ENCODE results near the gene COL8A2. TPM values are rescaled to one million over a fixed set of nuclear protein-coding genes. Genes with fewer than 3 reads are reported as not detected.
A peak's percentile ranks its signal among the peaks of the same experiment; 100 is the strongest.

COL8A2 gene
- total RNA-seq, 4 donors from 2014 or later = 43.3 to 57.8 (median 50.6) TPM

DNA sequence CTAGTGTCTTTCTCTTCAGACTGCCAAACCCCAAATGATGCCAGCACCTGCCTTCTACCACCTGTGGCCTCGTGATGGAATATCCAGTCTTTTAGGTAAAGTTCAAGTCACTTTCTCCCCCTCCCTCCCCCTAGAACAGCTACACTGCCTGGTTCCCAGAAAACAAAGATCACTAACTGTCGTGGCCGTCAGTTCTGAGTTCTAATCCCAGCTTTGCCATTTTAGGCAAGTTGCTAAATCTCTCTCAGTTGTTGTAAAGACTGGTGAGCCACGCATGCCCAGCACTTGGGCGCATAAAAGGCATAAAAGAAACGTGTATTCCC is 24.9 kb upstream of the COL8A2 start:
- Histone ChIP-seq H3K9me3 (no peaks in the 10 kb centered on the region), H3K4me1 (peaks cover 8 to 76% (median 37%) of the 10 kb centered on the region in 3 donors), H3K27me3 (no peaks in the 10 kb centered on the region), H3K27ac (peak overlapping the region; percentile 93 to 100 (median 98)), H3K4me3 (peak overlapping the region in 1 of 2 donors; percentile 9), H3K36me3 (peaks cover 0 to 4% of the 10 kb centered on the region in 2 donors)
- TF ChIP-seq EP300 (IDR thresholded peaks at IDR 0.05) = no peak
- TF ChIP-seq POLR2AphosphoS5 (IDR thresholded peaks at IDR 0.05) = no peak
- TF ChIP-seq POLR2A (IDR thresholded peaks at IDR 0.05) = no peak
- TF ChIP-seq, protein P1, sequence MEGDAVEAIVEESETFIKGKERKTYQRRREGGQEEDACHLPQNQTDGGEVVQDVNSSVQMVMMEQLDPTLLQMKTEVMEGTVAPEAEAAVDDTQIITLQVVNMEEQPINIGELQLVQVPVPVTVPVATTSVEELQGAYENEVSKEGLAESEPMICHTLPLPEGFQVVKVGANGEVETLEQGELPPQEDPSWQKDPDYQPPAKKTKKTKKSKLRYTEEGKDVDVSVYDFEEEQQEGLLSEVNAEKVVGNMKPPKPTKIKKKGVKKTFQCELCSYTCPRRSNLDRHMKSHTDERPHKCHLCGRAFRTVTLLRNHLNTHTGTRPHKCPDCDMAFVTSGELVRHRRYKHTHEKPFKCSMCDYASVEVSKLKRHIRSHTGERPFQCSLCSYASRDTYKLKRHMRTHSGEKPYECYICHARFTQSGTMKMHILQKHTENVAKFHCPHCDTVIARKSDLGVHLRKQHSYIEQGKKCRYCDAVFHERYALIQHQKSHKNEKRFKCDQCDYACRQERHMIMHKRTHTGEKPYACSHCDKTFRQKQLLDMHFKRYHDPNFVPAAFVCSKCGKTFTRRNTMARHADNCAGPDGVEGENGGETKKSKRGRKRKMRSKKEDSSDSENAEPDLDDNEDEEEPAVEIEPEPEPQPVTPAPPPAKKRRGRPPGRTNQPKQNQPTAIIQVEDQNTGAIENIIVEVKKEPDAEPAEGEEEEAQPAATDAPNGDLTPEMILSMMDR (IDR thresholded peaks at IDR 0.05) = no peak
- no peak for ATAC-seq
- 10 to 29% methylated on average over 6 of the region's 6 CpGs for WGBS, 2 donors (ENCODE audit: low coverage in 1 of 2)

DNA sequence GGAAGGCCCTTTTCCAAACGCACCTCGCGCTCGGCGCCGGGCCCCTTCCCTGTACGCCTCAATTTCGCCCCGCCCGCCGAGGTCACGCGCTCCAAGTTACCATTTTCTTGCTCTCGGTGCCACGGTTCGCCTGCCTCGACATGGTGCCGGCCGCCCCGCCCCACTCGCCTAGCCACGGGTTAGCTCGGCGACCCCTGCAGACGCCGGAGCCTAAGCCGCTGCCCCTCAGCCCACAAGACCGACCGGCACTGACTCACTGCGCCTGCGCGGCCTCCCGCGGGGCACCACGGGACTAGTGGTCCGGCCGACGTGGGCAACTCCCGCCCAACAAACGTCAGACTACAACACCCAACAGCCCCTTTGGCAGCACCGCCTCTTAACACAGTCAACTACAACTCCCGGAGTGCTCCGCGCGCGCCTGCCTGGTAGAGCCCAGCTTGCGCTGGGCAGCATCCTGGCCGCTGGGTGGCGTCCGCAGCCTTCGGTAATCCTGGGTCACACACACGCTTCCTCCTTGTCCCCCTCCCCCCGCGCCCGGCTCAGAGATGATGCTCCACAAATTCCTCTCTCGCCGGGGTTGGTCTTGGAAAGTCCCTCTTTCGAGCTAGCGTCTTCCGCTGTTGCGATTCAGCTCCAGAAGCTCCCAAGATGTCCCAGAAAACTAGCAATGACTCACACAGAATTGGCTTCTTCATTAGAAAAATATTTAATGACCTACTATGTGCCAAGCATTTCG is 24.4 kb upstream of the COL8A2 start, which contains the start of gene TRAPPC3:
TSS of gene TRAPPC3 (minus strand) at position 250 of the 736 bp plus-strand sequence. CDS start at position 142, 108 bp downstream.
- peak within 1 kb of the TSS; percentile 93 to 100 (median 98) for H3K27ac ChIP-seq
- H3K4me1 ChIP-seq = peaks cover 8 to 71% (median 33%) of the 10 kb centered on the region in 3 donors
- H3K36me3 ChIP-seq = peaks cover 0 to 4% of the 10 kb centered on the region in 2 donors
- TF ChIP-seq POLR2AphosphoS5 (IDR thresholded peaks at IDR 0.05) = peak; percentile 79
- TF ChIP-seq, protein P1 (IDR thresholded peaks at IDR 0.05) = peak in 3 of 4 experiments; percentile 96 to 99 (median 97)
- peak; percentile 71 to 75 for TF ChIP-seq POLR2A (IDR thresholded peaks at IDR 0.05)
- TF ChIP-seq EP300 (IDR thresholded peaks at IDR 0.05) = no peak
- peak; percentile 93 for ATAC-seq
- peak within 1 kb of the TSS; percentile 85 to 89 for H3K4me3 ChIP-seq
- H3K27me3 ChIP-seq = no peaks in the 10 kb centered on the region
- WGBS, 2 donors (ENCODE audit: low coverage in 1 of 2) = 0 to 1% methylated on average over 1 to 30 of the region's 62 CpGs
- no peaks in the 10 kb centered on the region for H3K9me3 ChIP-seq

DNA sequence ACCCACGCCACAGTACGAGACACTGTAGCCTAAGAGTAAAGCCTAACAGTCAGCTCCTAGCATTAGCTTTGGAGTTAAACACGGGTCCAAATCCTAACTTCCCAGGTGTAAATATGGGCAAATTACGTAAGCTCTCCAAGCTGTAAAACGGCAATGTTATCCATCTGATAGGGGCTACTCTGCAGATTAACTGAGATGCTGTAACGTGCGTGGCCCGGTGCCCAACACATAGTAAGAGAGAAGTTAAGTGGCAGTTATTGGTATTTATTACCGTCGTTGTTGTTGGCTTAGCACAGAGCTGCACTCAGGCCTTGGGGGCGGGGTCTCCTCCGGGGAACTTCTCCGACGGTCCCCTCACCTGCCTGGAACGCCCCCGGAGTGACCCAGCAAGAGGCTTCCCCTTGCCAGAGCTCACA is 23.8 kb upstream of the COL8A2 start:
- Histone ChIP-seq H3K27me3 (no peaks in the 10 kb centered on the region), H3K9me3 (no peaks in the 10 kb centered on the region), H3K4me1 (peaks cover 8 to 70% (median 33%) of the 10 kb centered on the region in 3 donors), H3K36me3 (peaks cover 0 to 4% of the 10 kb centered on the region in 2 donors), H3K4me3 (peak overlapping the region; percentile 85 to 89), H3K27ac (peak overlapping the region; percentile 73 to 100 (median 96))
- TF ChIP-seq POLR2AphosphoS5 (IDR thresholded peaks at IDR 0.05) = no peak
- no peak for TF ChIP-seq EP300 (IDR thresholded peaks at IDR 0.05)
- TF ChIP-seq, protein P1 (IDR thresholded peaks at IDR 0.05) = no peak
- no peak for TF ChIP-seq POLR2A (IDR thresholded peaks at IDR 0.05)
- WGBS, 2 donors (ENCODE audit: low coverage in 1 of 2) = 1% methylated on average over 14 of the region's 16 CpGs; no CpG with 5 or more reads in 1 of the 2 donors
- ATAC-seq = no peak

DNA sequence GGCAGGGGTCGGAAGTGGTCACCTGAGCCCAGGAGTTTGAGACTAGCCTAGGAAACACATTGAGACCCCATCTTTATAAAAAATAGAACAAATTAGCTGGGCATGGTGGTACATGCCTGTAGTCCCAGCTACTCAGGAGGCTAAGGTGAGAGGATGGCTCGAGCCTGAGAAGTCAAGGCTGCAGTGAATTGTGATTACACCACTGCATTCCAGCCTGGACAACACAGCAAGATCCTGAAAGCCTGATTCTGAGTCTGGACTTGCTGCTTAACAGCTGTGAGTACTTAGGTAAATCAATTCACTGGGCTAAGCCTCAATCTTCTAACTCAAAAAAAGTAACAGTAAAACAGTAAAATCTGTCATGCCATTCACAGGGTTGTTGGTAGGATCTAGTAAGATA is 19.4 kb upstream of the COL8A2 start:
- ATAC-seq = no peak
- Histone ChIP-seq H3K27me3 (no peaks in the 10 kb centered on the region), H3K27ac (no peak overlapping the region), H3K9me3 (no peaks in the 10 kb centered on the region), H3K4me1 (peaks cover 6 to 68% (median 13%) of the 10 kb centered on the region in 3 donors), H3K4me3 (no peak overlapping the region), H3K36me3 (peaks cover 0 to 13% of the 10 kb centered on the region in 2 donors)
- TF ChIP-seq, protein P1 (IDR thresholded peaks at IDR 0.05) = no peak
- TF ChIP-seq EP300 (IDR thresholded peaks at IDR 0.05) (no peak), POLR2A (IDR thresholded peaks at IDR 0.05) (no peak)
- 87 to 100% methylated on average over 1 to 2 of the region's 2 CpGs for WGBS, 2 donors (ENCODE audit: low coverage in 1 of 2)

DNA sequence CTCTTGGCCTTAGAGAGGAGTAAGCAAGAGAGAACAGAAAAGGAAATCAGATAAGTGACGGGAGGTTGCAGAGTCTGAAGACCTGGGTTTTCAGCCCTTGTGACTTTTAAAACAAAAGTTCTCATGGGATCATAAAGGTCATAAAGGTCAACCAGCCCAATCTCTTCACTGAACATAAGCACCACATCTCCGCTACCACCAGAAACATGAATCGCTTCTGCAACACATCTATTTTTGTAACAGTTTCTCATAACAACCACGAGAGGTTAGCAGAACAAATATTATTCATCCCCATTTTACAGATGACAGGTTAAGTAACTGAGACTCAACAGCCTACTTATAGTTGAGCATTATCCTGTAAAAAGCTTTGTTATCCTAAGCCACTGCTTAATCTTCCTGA is 18.4 kb upstream of the COL8A2 start:
- 71 to 82% methylated on average over 3 to 4 of the region's 4 CpGs for WGBS, 2 donors (ENCODE audit: low coverage in 1 of 2)
- Histone ChIP-seq H3K27me3 (no peaks in the 10 kb centered on the region), H3K27ac (no peak overlapping the region), H3K36me3 (peaks cover 0 to 23% of the 10 kb centered on the region in 2 donors), H3K4me3 (no peak overlapping the region), H3K9me3 (no peaks in the 10 kb centered on the region), H3K4me1 (peaks cover 6 to 65% (median 10%) of the 10 kb centered on the region in 3 donors)
- ATAC-seq = no peak
- TF ChIP-seq, protein P1 (IDR thresholded peaks at IDR 0.05) = no peak
- TF ChIP-seq POLR2AphosphoS5 (IDR thresholded peaks at IDR 0.05) (no peak), EP300 (IDR thresholded peaks at IDR 0.05) (no peak), POLR2A (IDR thresholded peaks at IDR 0.05) (no peak)
